GM18517 (cell line): ENCODE data around the gene CRYBG3.
A peak's percentile ranks its signal among the peaks of the same experiment; 100 is the strongest.

Experiments
- ATAC-seq: cut with Tn5 transposase; IDR thresholded peaks from one replicate; pipeline ENCODE4 v1.9.1; 2021; ENCODE audit warnings: mild to moderate bottlenecking, moderate library complexity; ENCODE audit not compliant: unreplicated experiment

The CRYBG3 gene

DNA sequence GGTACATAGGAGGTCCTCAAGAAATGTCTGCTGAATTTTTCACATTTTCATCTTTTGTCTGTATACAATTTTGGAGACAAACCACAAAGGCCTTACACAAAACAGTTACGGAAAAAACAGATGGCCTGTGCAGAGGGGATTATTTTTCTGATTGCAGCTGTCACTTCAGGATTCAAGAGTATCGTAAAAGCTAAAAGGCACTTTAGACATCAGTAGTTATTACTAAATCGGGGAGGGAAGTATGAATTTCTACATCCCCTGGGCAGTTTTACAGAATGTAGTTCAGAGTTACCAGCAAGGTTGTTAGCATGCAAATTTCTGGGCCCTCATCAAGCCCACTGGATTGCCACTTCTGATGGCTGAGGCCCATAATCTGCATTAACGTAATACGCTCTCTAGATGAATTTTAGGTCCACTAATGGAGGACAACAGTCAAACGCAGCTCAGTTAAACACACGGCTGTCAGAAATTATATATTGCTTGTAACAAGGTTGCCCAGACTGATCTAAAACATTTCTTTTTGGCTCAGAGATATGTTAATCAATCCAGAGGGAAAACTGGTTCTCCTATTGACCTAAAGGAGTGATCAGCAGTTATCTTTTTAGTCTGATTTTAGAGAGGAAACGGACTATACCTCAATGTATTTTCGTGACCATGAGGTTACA is 149.3 kb downstream of the CRYBG3 start:
- no peak for ATAC-seq

DNA sequence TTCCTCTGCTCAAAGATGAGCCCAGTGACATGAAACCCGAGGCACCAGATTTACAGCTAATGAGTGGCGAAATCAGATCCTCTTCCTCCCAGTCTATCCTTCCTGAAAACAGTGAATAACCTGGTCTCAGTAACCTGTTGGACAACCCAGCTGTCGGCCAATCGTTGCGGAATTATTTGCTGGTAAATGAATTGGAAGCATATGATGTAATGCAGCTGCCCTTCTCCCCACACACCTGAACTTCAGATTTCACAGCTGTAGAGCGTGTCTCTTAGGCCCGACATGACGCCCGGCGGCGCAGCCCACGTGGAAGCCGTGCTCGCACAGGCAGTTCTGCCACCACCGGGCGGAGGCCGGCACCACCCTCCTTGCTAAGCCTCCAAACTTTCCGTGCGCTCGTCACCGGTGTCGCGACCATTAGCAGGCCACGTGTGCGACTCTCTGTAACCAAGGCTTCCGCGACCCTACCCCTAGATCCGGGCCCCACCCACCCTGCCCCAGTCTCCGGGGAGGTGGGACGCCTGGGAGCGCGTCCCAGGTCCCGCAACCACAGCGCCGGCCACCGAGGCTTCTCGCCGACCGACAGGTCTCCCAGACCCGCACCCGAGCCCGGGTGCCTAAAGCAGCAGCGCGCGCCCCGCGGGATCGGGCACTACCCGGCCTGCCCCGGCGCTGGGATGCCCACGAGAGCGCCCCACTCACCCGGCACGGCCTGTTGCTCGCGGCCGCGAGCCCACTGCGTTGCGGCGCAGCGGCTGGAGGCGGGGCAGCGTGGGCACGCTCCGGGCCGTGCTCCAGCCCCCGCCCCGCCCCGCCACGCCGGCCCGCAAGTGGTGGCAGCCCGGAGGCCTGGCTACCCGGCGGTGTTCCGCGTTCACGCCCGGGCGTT is 150.1 kb downstream of the CRYBG3 start, which contains the start of gene RIOX2:
TSS of gene RIOX2 (minus strand) at position 753 of the 889 bp plus-strand sequence. CDS start 4,838 bp downstream, outside the sequence.
- ATAC-seq = peak; percentile 81

DNA sequence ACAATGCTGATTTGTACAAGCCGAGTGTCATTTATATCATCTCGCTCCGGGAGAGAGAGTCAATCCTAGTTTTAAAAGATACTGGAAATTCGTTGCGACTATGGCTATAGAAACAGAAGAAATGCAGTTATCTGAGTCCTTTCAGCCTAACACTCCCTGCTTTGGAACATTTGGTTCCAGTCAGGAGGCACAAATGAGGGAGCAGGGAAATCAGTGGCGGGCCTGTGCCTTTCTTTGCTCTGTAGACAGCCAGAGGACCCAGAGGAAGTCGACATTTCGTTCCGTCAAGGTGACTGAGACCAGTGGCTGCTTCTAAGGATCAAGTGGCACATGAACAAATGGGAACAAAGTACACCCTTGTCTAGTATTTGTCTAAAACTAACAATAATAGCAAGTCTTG is 151.2 kb downstream of the CRYBG3 start:
- no peak for ATAC-seq

DNA sequence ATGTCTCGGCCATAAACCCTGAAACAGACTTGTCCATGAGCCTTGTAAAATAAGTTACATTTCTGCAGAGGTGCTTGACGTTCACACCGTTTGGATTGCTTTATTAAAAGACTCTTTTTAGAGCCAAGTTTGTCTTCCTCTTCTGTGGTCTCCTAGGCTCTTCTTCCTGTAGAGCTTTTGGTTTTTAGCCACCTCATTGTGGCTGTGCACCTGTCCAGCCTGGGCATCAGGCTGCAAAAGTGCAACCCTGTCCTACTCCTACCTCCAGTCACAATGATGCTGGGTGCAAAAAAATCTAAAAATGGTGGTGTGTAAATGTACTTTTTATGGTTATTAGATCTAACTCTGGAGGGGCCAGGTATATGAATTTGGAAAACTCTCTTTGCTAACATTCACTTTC is 153.2 kb downstream of the CRYBG3 start:
- no peak for ATAC-seq

DNA sequence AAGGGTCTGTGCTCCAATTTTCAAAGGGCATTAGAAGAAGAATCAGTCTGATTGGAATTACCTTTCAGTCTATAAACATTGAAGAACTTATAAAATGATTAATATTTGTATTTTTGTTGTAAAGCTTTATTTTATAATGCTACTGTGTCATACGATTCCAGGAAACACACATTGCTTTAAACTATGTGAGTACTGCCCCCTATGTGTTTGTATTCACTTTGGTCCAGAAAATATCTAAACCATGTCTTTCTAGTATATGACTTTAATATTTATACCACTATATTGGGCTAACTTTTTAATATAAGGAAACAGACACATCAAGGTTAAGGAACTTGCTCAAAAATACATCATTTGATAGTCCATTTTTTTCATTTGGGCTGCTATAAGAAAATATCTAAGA is 153.7 kb downstream of the CRYBG3 start:
- ATAC-seq = no peak

DNA sequence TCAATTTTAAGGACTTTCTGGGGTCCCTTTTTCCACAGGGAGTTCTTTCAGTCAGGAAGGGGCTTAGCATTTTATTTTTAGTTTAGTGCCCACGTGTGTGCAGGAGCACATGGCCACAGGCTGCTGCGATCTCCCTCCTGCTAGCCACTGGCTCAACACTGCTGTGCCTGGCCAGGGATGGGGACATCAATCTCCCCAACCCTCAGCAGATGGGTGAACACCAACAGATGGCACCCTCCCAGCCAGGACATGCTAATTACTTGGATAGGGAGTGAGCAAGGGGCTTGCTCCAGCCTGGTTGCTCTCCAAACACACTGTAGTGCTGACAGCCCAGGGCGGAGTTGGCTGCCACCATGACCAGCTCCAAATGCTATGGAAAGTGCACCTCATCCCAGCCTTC is 157.8 kb downstream of the CRYBG3 start:
- ATAC-seq = no peak

DNA sequence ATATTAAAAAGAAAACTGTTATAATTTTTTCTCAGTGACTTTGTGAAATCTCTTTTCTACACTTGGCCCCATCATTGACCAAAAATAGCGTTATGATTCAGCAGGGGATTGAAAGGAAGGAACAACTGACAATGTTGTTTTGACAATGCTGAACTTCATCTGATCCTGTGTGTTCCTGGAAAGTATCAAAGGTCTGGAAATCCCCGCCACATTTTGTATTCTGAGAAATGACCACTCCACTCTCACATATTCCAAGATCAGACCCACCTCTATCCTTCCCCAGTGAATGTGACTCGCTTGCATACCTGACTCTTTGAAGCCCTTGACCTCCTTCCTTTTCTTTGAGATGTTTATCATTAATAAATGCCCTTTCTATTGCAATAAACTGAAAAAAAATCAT is 160.1 kb downstream of the CRYBG3 start:
- ATAC-seq = no peak

DNA sequence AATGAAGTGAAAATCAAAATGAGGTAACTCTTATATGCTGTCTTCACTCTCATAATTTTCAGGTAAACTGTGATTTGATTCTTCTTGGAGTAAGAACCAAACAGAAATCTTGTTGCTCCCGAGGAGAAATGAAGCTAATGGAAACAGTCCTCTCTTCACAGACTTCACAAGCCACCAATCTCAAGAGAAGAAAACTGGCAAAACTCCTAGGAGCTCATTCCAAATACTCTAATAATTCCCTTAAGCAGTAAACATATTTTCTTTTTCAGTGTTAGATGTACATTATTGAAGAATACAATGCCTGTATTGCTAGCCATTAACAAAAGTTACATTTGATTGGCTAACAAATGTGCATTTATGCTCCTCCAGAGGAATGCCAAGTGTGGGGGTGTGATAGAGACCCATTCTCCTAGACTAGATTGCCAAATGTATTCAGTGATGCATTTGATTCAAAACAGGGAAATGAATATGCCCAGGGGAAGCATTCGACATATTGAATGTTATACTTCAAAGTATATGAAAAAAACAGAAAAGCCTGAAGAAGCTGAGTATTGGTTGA is 162.2 kb downstream of the CRYBG3 start:
- ATAC-seq = no peak

DNA sequence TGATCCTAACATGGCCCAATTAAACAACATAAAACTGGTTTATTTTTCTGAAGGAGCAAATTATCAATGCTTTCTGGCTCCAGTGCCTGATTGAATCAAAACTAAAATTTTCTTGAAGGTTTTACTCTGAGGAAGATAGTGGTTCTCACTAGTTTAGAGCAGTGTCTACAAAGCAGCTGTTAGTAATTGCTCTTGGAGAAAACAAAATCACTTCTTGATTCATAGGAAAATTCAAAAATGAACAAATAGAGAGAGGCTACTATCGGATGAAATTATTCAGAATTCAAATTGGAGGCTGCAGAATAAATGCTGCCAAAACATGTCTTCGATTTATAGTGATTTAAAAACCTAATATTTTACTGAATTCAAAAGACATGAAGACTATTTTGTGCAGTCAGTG is 165.5 kb downstream of the CRYBG3 start:
- no peak for ATAC-seq

DNA sequence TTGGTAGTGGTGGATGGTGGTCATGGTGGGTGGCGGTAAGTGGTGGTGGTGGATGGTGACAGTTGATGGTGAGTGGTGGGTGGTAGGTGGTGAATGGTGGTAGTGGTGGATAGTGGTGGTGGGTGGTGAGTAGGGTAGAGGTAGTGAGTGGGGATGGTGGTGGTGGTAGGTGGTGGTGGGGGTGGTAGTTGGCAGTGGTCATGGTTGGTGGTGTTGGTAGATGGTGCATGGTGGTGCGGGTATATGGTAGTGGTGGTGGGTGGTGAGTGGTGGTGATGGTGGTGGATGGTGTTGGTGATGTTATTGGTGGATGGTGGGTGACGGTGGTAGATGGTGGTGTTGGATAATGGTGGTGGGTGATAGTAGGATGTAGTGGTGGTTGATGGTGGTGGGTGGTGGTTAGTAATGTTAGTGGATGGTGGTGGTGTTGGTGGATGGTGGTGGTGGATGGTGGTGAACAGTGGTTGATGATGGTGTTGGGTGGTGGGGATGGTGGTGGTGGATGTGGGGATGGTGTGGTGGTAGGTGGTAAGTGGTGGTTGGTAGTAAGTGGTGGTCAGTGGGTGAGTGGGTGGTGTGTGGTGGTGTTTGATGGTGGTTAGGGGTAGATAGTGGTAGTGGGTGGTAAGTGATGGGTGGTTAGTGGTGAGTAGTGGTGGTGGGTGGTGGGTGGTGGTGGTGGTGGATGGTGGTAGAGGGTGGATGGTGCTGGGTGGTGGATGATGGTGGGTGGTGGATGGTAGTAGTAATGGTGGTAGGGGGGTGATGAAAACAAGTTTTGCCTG is 167.2 kb downstream of the CRYBG3 start:
- ATAC-seq = no peak

DNA sequence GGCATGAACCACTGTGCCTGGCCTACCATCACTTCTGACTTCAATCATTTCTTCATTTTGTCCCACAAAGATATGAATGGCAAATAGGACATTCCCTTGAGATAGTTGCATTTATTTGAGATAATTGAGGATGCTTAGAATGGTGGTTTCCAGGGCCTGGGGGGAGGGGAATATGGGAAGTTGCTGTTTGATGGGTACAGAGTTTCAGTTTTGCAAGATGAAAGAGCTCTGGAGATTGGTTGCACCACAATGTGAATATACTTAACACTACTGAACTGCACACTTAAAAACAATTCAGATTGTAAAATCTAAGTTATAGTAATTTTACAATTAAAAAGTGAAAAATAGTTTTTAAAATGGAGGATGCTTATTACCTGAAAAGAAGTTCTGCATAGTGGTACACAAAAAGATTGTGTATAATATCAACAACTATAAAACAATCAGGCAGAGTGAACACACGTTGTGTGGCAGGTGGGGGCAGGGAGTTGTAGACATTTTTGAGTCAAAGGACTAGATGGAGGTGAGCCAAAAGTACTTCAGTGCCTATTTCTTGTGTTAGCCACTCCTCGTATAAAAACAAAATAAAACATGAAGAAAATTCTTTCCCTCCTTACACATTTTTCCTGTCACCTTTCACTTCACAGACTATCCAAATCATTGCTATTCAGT is 168.9 kb downstream of the CRYBG3 start:
- ATAC-seq = no peak

DNA sequence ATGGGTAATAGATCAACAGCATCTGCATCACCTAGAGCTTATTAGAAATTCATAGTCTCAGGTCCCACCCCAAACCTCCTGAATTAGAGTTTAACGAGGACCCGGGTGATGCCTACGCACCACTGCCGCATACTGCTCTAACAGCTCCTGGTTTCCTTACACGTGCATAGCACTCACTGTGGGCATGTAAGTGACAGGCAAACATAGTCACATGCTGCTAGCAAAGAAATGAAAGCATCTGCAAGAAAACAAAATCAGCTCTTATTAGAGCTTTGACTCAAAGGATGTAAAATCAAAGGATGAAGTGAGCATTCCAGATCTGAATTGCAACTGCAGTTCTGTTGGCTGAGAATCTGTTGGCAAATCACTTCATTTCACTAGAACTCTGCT is 169.5 kb downstream of the CRYBG3 start:
- no peak for ATAC-seq

DNA sequence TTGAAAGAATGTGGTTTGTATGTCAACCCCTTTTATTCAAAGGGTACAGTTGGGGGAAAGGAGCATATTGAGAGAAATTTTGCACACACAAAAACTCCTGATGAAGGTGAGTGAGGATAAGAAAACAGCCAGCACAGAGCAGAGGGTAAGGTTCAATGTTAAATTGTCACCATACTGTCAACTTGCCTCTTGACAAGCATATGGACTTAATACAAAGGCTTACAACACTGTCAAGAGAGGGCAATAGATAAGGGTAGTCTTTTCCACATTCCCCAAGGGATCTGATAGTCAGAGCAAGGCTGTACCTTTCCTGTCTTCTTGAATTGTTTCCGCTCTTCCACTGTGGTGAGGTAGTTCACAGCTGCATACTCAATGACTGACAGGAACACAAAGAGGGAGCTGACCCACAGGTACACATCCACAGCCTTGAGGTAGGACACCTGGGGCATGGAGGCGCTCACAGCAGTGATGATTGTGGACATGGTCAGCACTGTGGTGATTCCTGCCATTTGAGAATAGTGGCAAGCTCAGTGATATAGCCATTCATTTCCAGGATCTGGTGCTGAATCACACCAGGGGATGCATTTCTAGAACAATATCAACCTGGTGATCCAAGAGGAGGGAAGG is 170.8 kb downstream of the CRYBG3 start:
- no peak for ATAC-seq

DNA sequence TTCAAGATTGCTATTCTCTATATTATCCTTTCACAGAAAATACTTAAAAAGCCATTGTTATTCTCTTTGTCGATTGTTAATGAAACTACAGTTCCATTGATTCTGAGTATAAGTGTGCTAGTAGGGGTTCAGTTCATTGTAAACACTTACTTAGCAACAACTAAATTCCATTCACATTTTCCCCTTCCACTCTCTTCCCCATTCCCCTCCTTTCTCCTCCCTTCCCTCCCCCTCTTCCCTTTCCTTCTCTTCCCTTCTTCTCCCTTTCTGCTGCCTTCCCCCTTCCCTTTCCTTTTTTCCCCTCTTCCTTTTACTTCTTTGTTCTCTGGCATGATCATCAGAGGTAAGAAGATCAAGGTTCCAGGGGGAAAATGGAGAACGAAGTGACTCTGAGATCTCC is 171.7 kb downstream of the CRYBG3 start:
- ATAC-seq = no peak

DNA sequence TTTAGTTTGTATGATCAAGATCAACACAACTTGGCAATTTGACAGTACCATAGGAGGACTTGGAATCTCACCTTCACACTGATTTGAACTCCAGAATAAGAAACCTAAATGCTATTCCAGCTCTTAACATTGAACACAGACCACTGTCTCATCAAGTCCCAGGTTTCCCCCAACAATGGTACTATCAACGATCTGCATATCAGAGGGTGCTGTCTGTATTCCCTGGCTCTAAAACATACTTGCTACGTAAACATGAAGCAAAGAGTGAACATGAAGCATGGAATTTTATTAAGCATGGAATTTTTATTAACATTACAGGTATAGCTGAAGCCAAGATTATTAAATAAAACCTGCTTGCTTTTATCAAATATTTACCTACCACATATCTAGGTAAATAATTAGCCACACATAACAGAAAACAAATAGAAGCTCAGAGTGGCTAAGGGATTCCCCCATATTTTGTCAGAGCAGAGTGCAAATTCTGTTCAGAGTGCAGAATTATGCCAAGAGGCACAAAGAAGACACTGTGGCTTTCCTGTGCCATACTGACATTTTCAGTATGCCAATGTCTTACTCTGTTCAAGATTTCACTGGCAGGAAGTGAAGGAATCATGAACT is 172.6 kb downstream of the CRYBG3 start:
- no peak for ATAC-seq
